Renal cortical epithelial cell (primary cell): ENCODE data around the gene FGD1. TPM values are rescaled to one million over a fixed set of nuclear protein-coding genes. Genes with fewer than 3 reads are reported as not detected.
A peak's percentile ranks its signal among the peaks of the same experiment; 100 is the strongest.
"Not testable (repeated sequence)": the region's sequence is repeated elsewhere in the genome, so short reads cannot be mapped to it uniquely, and the experiment has no call there.

ENCODE experiments used
- DNase-seq: peaks from one replicate; pipeline ENCODE4 v3.0.0-alpha.2; 2011; ENCODE audit warnings: low read depth
- total RNA-seq: library from RNA; depleted of rRNA; stranded (reverse); fragments of >200 nt; gene quantifications from 2 replicates; pipeline ENCODE4 v1.2.3, GENCODE V29; 2014

Gene FGD1
- total RNA-seq, result 1.7 and 9.3 TPM in 2 replicates

- peak; percentile 12 for DNase-seq
These were observed at the start of gene FGD1 for GRCh38 chrX:54495814-54496516. FGD1 (minus strand) TSS chrX:54496234; CDS start chrX:54495432, 802 bp downstream.

- DNase-seq, result not testable (repeated sequence)
These were observed 46.2 kb upstream of the FGD1 start for GRCh38 chrX:54542239-54542638.

GRCh38 chrX:54540289-54540688 is 44.3 kb upstream of the FGD1 start:
- DNase-seq, result no peak

- no peak for DNase-seq
These were observed 38.2 kb upstream of the FGD1 start for GRCh38 chrX:54534271-54534670.

DNA sequence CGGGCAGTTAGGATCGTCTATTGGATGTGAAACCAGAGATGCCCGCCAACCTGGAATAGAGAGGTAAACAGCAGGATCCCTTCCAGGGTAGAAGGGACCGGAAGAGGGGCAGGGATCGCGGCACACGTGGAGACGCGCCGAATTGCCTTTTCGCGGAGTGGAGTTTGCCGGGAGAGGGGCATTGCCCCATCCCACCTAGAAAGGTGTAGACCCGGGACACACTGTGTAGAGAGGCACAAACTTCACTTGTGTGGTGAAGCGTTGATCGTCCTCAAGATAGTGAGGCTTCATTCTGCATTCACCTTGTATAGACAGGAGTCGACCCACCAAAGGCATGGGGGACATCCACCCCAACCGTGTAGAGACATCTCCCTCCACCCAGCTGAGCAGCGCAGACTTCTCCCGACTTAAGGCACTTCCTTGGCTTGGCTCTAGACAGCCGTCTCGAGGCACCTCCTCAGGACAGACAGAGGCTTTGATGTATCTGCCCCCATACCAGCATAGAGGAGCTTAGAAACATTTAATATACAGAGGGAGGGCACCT is 34.4 kb upstream of the FGD1 start:
- DNase-seq, result no peak

GRCh38 chrX:54529552-54530356 is 33.7 kb upstream of the FGD1 start, which contains the start of gene GNL3L:
GNL3L (plus strand) TSS chrX:54530219; CDS start chrX:54532567, 2,348 bp downstream.
- peak; percentile 73 for DNase-seq

- no peak for DNase-seq
These were observed 33.1 kb upstream of the FGD1 start for GRCh38 chrX:54529151-54529550.

DNA sequence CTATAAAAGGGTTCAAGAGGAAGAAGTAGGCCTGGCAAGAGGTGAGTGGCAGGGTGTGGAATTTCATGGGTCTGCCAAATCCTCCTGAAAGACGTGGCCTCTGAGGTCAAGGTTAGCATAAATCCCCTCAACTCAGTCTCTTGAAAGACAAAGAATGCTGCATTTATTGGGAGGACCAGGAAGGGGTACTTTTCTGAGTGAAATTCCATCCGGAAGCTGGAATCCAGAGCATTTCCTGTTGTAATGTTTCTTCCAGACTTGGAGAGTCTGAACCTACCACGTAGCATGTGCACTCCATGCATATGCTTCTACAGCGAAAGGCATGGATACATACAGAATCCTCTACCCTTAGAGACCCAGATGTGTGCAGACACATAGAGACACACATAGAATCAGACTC is 13.4 kb upstream of the FGD1 start:
- DNase-seq, result no peak

GRCh38 chrX:54496936-54497335 is 902 bp upstream of the FGD1 start:
- no peak for DNase-seq

DNA sequence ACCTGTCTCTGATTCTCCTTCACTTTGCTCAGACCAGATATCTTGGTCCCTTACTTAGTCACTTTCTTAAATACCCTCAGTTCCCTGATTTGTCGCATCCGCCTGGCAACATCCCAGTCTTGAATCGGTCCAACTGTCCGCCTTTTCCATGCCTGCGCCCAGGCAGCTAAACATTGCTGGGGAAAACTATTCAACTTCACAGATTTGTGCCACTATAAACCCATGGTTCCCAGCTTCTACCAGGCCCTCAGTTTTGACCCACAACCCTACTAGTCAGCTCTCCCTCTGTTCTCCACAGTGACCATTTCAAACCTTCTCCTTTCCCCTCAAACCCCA is 451 bp upstream of the FGD1 start:
- no peak for DNase-seq

GRCh38 chrX:54494989-54495813 is 833 bp downstream of the FGD1 start:
- DNase-seq, result no peak

GRCh38 chrX:54494166-54494988 is 1.7 kb downstream of the FGD1 start:
- peak; percentile 10 for DNase-seq

DNA sequence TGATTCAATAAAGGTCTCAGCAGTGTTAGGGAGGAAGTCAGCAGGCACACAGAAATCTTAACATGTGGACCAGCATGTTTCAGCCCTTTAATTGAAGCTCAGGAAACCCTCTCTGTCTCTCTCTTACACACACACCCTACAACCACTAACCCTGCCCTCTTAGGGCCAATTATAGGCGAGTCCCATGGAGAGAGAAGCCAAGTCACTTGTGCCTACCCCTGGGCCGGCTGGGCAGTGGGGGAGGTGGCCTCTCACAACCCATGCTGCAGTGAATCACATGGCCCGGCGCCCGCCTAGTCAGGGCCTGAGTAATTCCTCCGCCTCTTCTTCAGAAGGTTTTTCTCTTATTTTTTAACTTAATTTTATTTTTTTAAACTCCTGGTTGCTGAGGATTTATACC is 3.7 kb downstream of the FGD1 start:
- peak; percentile 23 for DNase-seq

DNA sequence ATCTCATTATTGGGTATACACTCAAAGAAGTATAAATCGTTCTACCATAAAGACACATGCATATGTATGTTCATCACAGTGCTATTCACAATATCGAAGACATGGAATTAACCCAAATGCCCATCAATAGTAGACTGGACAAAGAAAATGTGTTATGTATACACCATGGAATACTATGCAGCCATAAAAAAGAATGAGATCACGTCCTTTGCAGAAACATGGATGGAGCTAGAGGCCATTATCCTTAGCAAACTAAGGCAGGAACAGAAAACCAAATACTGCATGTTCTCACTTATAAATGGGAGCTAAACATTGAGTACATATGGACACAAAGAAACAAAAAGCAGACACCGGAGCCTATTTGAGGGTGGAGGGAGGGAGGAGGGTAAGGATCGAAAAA is 6.2 kb downstream of the FGD1 start:
- not testable (repeated sequence) for DNase-seq

GRCh38 chrX:54484666-54485065 is 11.4 kb downstream of the FGD1 start:
- no peak for DNase-seq

GRCh38 chrX:54483946-54484345 is 12.1 kb downstream of the FGD1 start:
- no peak for DNase-seq

DNA sequence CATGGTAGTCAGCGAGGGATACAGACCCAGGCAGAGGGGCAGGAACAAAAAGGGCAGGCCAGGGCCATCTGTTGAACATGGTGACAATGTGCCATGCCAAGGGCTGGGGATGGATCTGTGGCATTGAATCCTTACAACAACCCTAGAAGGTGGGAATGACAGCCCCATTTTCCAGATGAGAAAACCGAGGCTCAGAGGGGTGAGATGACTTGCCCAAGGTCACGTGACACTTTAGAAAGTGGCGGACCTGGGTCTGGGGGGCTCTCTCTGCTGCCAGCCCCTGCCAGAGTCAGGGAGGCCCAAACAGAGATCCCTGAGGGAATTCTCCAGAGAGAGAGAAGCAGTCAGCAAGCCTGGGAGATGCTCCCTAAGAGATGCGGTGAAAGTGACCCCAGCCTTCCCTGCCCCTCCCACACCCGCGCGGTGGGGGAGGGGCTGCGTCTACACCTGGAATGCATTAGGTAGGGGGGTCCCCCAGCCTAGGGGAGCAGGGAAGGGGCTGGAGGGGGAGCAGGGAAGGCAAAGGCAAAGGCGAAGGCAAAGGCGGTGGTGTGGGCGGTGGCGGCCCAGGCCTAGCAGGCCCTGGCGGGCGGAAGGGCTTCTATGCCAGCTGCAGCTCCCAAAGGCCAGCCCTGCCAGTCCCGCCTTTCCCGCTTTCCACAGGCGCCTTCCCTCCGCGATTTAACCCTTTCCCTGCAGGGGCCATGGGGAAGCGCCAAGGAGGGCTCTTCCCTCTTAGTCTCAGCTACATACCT is 13.0 kb downstream of the FGD1 start:
- no peak for DNase-seq

GRCh38 chrX:54479136-54480111 is 16.6 kb downstream of the FGD1 start:
- peak; percentile 46 for DNase-seq
